TTC549 (cell line): ENCODE data around the gene ITK.

ENCODE experiments used
- FAIRE-seq: peaks from 2 replicates; lab custom pipeline; 2012; peaks lifted over from hg19 to GRCh38; lab: Jason Lieb, UNC

Gene ITK

GRCh38 chr5:157283434-157283833 lies 102.8 kb downstream of the ITK start:
- no peak for FAIRE-seq

GRCh38 chr5:157284458-157285212 lies 104.0 kb downstream of the ITK start:
- no peak for FAIRE-seq

GRCh38 chr5:157285310-157286035 lies 104.8 kb downstream of the ITK start:
- FAIRE-seq: no peak

GRCh38 chr5:157286761-157287211 lies 106.1 kb downstream of the ITK start:
- FAIRE-seq: no peak

GRCh38 chr5:157288405-157289163 lies 107.9 kb downstream of the ITK start:
- FAIRE-seq: no peak

- FAIRE-seq: no peak
These were observed 108.7 kb downstream of the ITK start for GRCh38 chr5:157289164-157289819.

- FAIRE-seq: no peak
These were observed 109.7 kb downstream of the ITK start for GRCh38 chr5:157290156-157290980.

- FAIRE-seq: no peak
These were observed 110.5 kb downstream of the ITK start for GRCh38 chr5:157290981-157291711.

- FAIRE-seq: no peak
These were observed 112.0 kb downstream of the ITK start for GRCh38 chr5:157292599-157292998.

GRCh38 chr5:157294407-157295091 lies 113.9 kb downstream of the ITK start:
- no peak for FAIRE-seq

- no peak for FAIRE-seq
These were observed 114.6 kb downstream of the ITK start for GRCh38 chr5:157295247-157295646.

- FAIRE-seq: no peak
These were observed 119.9 kb downstream of the ITK start for GRCh38 chr5:157300564-157300963.

GRCh38 chr5:157301066-157301465 lies 120.4 kb downstream of the ITK start:
- no peak for FAIRE-seq

GRCh38 chr5:157303023-157303422 lies 122.4 kb downstream of the ITK start:
- FAIRE-seq: no peak

GRCh38 chr5:157303667-157304327 lies 123.2 kb downstream of the ITK start:
- no peak for FAIRE-seq
